GM12878 (cell line): ENCODE data around the gene MAVS. TPM values are rescaled to one million over a fixed set of nuclear protein-coding genes. Genes with fewer than 3 reads are reported as not detected.

Experiments
- ATAC-seq: fragments of 200-7000 bp; cut with Tn5 transposase; 3 replicates; pipeline ENCODE4 v1.9.1; 2020; ENCODE audit warnings: mild to moderate bottlenecking, moderate library complexity
- BruUV-seq: library from RNA; stranded (reverse); fragments of 400-500 nt; replicated peaks from 2 replicates; lab custom pipeline; 2021; lab: Mats Ljungman, UMichigan
- CTCF ChIA-PET: fragments of 300-600 bp; sonication (Branson Sonifier 250); formaldehyde crosslinking; extraction: SDS; loops from one replicate; lab custom pipeline; 2021; ENCODE audit warnings: inconsistent platforms; lab: Yijun Ruan, JAX
- POLR2A ChIA-PET: fragments of 350-600 bp; formaldehyde crosslinking; extraction: SDS; loops from one replicate; lab custom pipeline; 2021; ENCODE audit warnings: inconsistent platforms; lab: Charles Lee
- RAD21 ChIA-PET: fragments of 300-600 bp; sonication (Branson Sonifier 250); formaldehyde crosslinking; loops from one replicate; lab custom pipeline; 2023; ENCODE audit warnings: antibody characterized with exemption; ENCODE audit not compliant: unreplicated experiment; lab: Charles Lee
- SMC1A ChIA-PET: fragments of 300-600 bp; sonication (Branson Sonifier 250); formaldehyde crosslinking; loops from one replicate; lab custom pipeline; 2023; ENCODE audit not compliant: unreplicated experiment, uncharacterized antibody; lab: Charles Lee
- DNase-seq: peaks from one replicate; pipeline ENCODE4 v3.0.0-alpha.2; 2011; ENCODE audit warnings: low read depth, low spot score
- FAIRE-seq: peaks from 3 replicates; lab custom pipeline; 2011; peaks lifted over from hg19 to GRCh38; lab: Jason Lieb, UNC
- H2AFZ ChIP-seq: 2 replicates; pipeline ENCODE4 v1.6.0; 2011; ENCODE audit warnings: low read depth, low read length, control low read depth; ENCODE audit not compliant: control insufficient read depth
- H3K27ac ChIP-seq: 2 replicates; pipeline ENCODE4 v1.5.1; 2011; ENCODE audit warnings: control low read depth; ENCODE audit not compliant: control insufficient read depth, insufficient read depth
- H3K27me3 ChIP-seq, 2 experiments: replicated peaks in 1 of 2; 2 replicates each; pipeline versions ENCODE4 v1.6.0 to v1.6.1; 2011; ENCODE audit warnings: low read length in 1 of 2; ENCODE audit not compliant: control insufficient read depth in 2 of 2, insufficient read depth in 2 of 2
- H3K36me3 ChIP-seq, 2 experiments: 2 replicates each; pipeline ENCODE4 v1.5.1; 2011; ENCODE audit warnings: low read length in 1 of 2; ENCODE audit not compliant: control insufficient read depth in 2 of 2, insufficient read depth in 2 of 2
- H3K4me1 ChIP-seq: 2 replicates; pipeline ENCODE4 v1.6.1; 2011; ENCODE audit warnings: mild to moderate bottlenecking, low read length, moderate library complexity, mixed read lengths; ENCODE audit not compliant: control insufficient read depth, insufficient read depth
- H3K4me2 ChIP-seq: 2 replicates; pipeline ENCODE4 v1.6.0; 2011; ENCODE audit warnings: control low read depth; ENCODE audit not compliant: control insufficient read depth, insufficient read depth
- H3K4me3 ChIP-seq: fragments of 200-600 bp; sonication (generic); 2 replicates; pipeline ENCODE4 v1.5.1; 2016
- H3K79me2 ChIP-seq: 2 replicates; pipeline ENCODE4 v1.6.0; 2011; ENCODE audit warnings: low read length; ENCODE audit not compliant: control insufficient read depth, insufficient read depth
- H3K9ac ChIP-seq: 2 replicates; pipeline ENCODE4 v1.8.0; 2011; ENCODE audit warnings: low read length, control low read depth, mixed read lengths; ENCODE audit not compliant: control insufficient read depth, insufficient read depth
- H3K9me3 ChIP-seq: replicated peaks from 3 replicates; pipeline ENCODE4 v1.5.1; 2011; ENCODE audit warnings: mild to moderate bottlenecking, low read length; ENCODE audit not compliant: control insufficient read depth, insufficient read depth
- H4K20me1 ChIP-seq: 2 replicates; pipeline ENCODE4 v1.6.0; 2011; ENCODE audit not compliant: control insufficient read depth, insufficient read depth
- FOXM1 ChIP-seq: IDR thresholded peaks from 2 replicates; pipeline ENCODE4 v1.6.1; 2012; ENCODE audit warnings: low read depth, mild to moderate bottlenecking, inconsistent platforms, low read length, moderate library complexity
- HDAC6 ChIP-seq: fragments of 200-600 bp; sonication (generic); IDR thresholded peaks from one replicate; pipeline ENCODE4 v1.8.0; 2017; ENCODE audit warnings: antibody characterized with exemption; ENCODE audit not compliant: unreplicated experiment
- KLF5 ChIP-seq: fragments of 450-650 bp; IDR thresholded peaks from 2 replicates; pipeline ENCODE4 v1.6.1; 2014; ENCODE audit warnings: mild to moderate bottlenecking; ENCODE audit not compliant: partially characterized antibody
- MYC ChIP-seq: IDR thresholded peaks from 2 replicates; pipeline ENCODE4 v1.6.1; 2011; ENCODE audit warnings: mild to moderate bottlenecking, low read length, moderate library complexity, inconsistent platforms; ENCODE audit not compliant: insufficient read depth, insufficient replicate concordance, insufficient read length, severe bottlenecking
- NR2C2 ChIP-seq: IDR thresholded peaks from 2 replicates; pipeline ENCODE4 v1.6.1; 2011; ENCODE audit warnings: borderline replicate concordance, low read depth; ENCODE audit not compliant: control insufficient read depth, insufficient read length
- WRNIP1 ChIP-seq: IDR thresholded peaks from 2 replicates; pipeline ENCODE4 v1.6.1; 2011; ENCODE audit warnings: low read depth, low read length, improper control_type of control experiment, borderline replicate concordance
- WGBS: methylation state at CpG from one replicate; pipeline ENCODE4 v1.1.6; 2016; ENCODE audit warnings: low lambda C conversion rate; ENCODE audit not compliant: insufficient replicate concordance, insufficient coverage; ENCODE audit errors: missing lambda C conversion rate; 5-methylcytosine and 5-hydroxymethylcytosine counted together
- in situ Hi-C: fragments of 300-500 bp; cut with MboI; formaldehyde crosslinking; loops from 9 replicates; pipeline ENCODE4 v1.14.3; 2018; ENCODE audit warnings: mixed read lengths
- intact Hi-C: fragments of 100-400 bp; cut with micrococcal nuclease; formaldehyde crosslinking; loops from one replicate; pipeline ENCODE4 v1.14.2; 2022; ENCODE audit not compliant: unreplicated experiment
- polyA plus RNA-seq, 11 experiments: library from polyadenylated mRNA; depleted of rRNA in 4 of 11; unstranded in 6 of 11; stranded (reverse) in 5 of 11; fragments of >200 nt; fragmentation: Nextera tagmentation in 4 of 11; fragmentation: Illumina TruSeq in 1 of 11; extraction: Ambion mirVana in 4 of 11; extraction: Trizol in 1 of 11; gene quantifications; 1 replicate in 1 of 11; 2 replicates in 10 of 11; pipeline versions ENCODE4 v1.2.1 to v1.2.3, GENCODE V29; 2011 to 2016; ENCODE audit warnings: inconsistent platforms in 2 of 11, missing spikeins in 2 of 11, low read depth in 1 of 11
- total RNA-seq, 4 experiments: library from RNA; depleted of rRNA in 3 of 4; stranded (reverse); fragments of >200 nt in 3 of 4; fragmentation: Illumina TruSeq in 1 of 4; extraction: Trizol in 1 of 4; gene quantifications; 2 replicates each; pipeline versions ENCODE4 v1.2.1 to v1.2.3, GENCODE V29; 2013 to 2021

Gene MAVS
- total and polyA plus RNA-seq, 10 of the 15 experiments (the other 5 are each of a cell fraction or from before 2014, with no cell fraction given), result 1.6 to 25.2 (median 12.6) TPM

DNA sequence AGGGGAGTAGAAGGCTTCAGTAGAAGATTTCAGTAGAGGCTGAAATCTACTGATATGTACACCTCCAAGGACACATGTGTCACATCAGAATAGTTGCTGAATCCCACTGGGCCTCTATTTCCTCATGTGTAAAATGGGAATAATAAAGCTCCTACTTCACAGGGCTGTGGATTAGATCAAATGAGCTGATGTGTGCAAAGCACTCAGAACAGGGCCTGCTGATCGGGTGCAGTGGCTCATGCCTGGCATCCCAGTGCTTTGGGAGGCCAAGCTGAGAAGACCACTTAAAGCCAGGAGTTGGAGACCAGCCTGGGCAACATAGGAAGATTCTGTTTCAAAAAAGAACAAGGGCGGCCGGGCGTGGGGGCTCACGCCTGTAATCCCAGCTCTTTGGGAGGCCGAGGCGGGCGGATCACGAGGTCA, 34.4 kb upstream of the MAVS start (continued):
- TF ChIP-seq NR2C2, result no peak
- no peak for TF ChIP-seq FOXM1
- TF ChIP-seq WRNIP1, result no peak
- no peak for TF ChIP-seq MYC
- no peak for TF ChIP-seq KLF5

- H3K27ac ChIP-seq, result no peak overlapping the region
- no peak for TF ChIP-seq HDAC6
- no peak overlapping the region for H3K9ac ChIP-seq
- ATAC-seq, result no peak; the same call in 2 of the 3 replicates
- 54% methylated on average over 8 of the region's 8 CpGs for WGBS
- H3K4me2 ChIP-seq, result no peak overlapping the region
- no peaks in the 10 kb centered on the region for H3K79me2 ChIP-seq
- no peak for FAIRE-seq
- no TSS peak for BruUV-seq
- ChIA-PET POLR2A (interaction anchor here (0.6 to 0.9 kb wide), 2 partner anchors 12 to 15 kb away, joined by 4 to 6 read pairs; no protein-coding TSS in a partner anchor), RAD21 (interaction anchor here (1.0 to 1.2 kb wide), 2 partner anchors 14 to 25 kb away, joined by 4 to 5 read pairs; no protein-coding TSS in a partner anchor), SMC1A (interaction anchor here (0.8 to 2.0 kb wide), 4 partner anchors 13 to 259 kb away, joined by 3 to 6 read pairs (median 4); no protein-coding TSS in a partner anchor), CTCF (interaction anchor here (0.6 to 2.1 kb wide), 4 partner anchors 26 to 97 kb away, joined by 3 to 7 read pairs (median 3); partner anchors contain the start of gene ADISSP)
- no peak for DNase-seq
- intact Hi-C loops (no loop called here), in situ Hi-C loops (no loop called here)
- no peaks in the 10 kb centered on the region for H3K9me3 ChIP-seq
- H3K4me1 ChIP-seq, result peaks cover 9% of the 10 kb centered on the region
- no peaks in the 10 kb centered on the region for H4K20me1 ChIP-seq
- H3K36me3 ChIP-seq, result no peaks in the 10 kb centered on the region
- H3K27me3 ChIP-seq, result no peaks in the 10 kb centered on the region
- H3K4me3 ChIP-seq, result no peak overlapping the region
- H2AFZ ChIP-seq, result no peak overlapping the region
Measured at GRCh38 chr20:3812975-3813847, 33.4 kb upstream of the MAVS start.
